Measurements from ENCODE around the gene HEATR3.

DNA sequence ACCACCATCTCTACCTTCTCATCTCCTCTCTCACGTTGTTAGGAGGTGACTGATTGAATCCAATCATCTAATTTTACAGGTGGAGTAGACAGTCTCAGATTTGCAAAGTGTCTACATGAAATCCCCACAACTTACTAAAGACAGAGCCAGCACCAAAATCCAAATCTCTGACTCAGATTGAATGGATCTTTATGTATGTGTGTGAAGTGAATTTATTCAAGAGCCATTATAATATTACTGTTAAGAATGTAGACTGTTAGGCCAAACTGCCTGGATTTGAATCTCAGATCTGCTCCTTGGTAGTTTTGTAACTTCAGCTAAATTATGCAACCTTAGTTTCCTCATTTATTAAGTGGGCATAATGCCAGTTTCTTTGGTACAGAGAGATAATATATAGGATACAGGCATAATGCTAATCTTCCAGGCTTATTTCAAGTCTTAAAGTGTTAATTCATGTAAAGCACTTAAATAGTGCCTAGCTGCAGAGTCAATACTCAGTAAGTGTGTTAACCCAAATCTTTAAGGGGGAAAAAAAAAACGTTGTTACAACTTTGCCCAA is 28.0 kb upstream of the HEATR3 start:
- TF ChIP-seq SUZ12 (IDR thresholded peaks at IDR 0.05; ENCODE audit: extremely low read depth, insufficient read depth, insufficient read length), result no peak
- TF ChIP-seq YY1 (IDR thresholded peaks at IDR 0.05; ENCODE audit: insufficient read depth, insufficient read length), result no peak
- TF ChIP-seq ZNF274 (IDR thresholded peaks at IDR 0.05; ENCODE audit: low read depth, low read length), result no peak

Measured in NT2/D1 (cell line).